ENCODE results near the gene NIPAL3. TPM values are rescaled to one million over a fixed set of nuclear protein-coding genes. Genes with fewer than 3 reads are reported as not detected.

The NIPAL3 gene
- 14.8 and 16.0 TPM in 2 replicates for total RNA-seq
- 15.1 and 15.5 TPM in 2 replicates for polyA plus RNA-seq
- polyA plus RNA-seq (2011; cell fraction: cytosol; rRNA removed) = 11.1 and 12.2 TPM in 2 replicates
- polyA plus RNA-seq (2011; cell fraction: nucleus; rRNA removed) = 10.2 and 11.1 TPM in 2 replicates
- 15.9 and 18.7 TPM in 2 replicates for polyA plus RNA-seq (2012)
- 31.4 and 37.3 TPM in 2 replicates for polyA minus RNA-seq
- polyA minus RNA-seq (2011; cell fraction: cytosol; rRNA and poly(A)+ RNA removed) = 11.9 TPM
- polyA minus RNA-seq (2011; cell fraction: nucleus; rRNA and poly(A)+ RNA removed) = 8.0 and 10.2 TPM in 2 replicates
- Bru-seq, nascent RNA = percentile 46 among the genes with signal in this experiment
- BruChase-seq, experiment 1, labeled RNA remaining after a 6-hour chase = percentile 46 among the genes with signal in this experiment
- percentile 45 among the genes with signal in this experiment for BruChase-seq, experiment 2, labeled RNA remaining after a 2-hour chase
- long read RNA-seq, transcript NIPAL3-204 (12 exons, 1,711 nt) = major isoform, 14 of 35 reads
- long read RNA-seq, transcript NIPAL3-202 (12 exons, 1,676 nt) = minor isoform, 7 of 35 reads
- long read RNA-seq, partial matches to known transcripts = 2 of 35 reads
- long read RNA-seq, other reads (novel, unspliced or antisense) = 11 of 35 reads

DNA sequence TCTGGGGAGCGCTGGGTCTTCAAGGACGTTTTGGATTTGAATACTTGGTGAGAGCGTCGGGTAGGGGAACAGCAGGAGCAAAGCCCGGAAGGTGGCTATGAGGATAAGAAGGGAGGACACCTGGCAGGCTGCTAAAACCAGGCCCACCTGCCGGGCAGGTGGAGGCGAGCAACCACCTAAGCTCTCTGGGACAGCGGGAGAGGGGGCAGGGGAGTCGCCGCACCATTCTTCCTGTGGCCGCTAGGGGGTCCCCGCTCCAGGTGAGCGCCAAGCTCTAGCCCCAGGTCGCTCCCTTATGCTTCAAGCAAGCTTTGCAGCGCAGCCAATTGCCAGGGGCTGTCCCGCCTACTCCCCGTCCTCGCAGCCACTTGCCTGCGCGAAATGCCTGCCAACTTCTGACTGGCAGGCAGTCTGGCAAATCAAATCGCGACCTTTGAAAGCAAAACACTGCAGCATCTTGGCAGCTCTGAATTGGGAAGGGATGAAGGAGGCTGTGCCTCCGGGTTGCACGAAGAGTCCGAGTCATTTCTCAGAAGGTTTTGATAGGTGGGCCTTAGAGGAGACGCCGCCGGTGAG lies at the start of gene NIPAL3:
TSS of gene NIPAL3 (plus strand) at position 469 of the 576 bp plus-strand sequence. CDS start 3,746 bp downstream, outside the sequence.
- peak within 1 kb of the TSS; percentile 27 for H3K9ac ChIP-seq (replicated peaks; ENCODE audit: extremely low read depth, insufficient read depth, low read length)
- CTCF ChIA-PET = interaction anchor here (0.8 to 10.3 kb wide), 11 partner anchors 9 to 417 kb away, joined by 3 to 134 read pairs (median 7); no protein-coding TSS in a partner anchor
- no peaks in the 10 kb centered on the region for H3K27me3 ChIP-seq (ENCODE audit: control insufficient read depth in 2 of 2, insufficient read depth in 2 of 2, low read length in 2 of 2)
- no peak within 1 kb of the TSS for H3K27ac ChIP-seq (ENCODE audit: insufficient read depth, low read depth, low read length)
- H3K4me2 ChIP-seq (ENCODE audit: insufficient read depth, low read length) = peak within 1 kb of the TSS; percentile 94
- H3K9me1 ChIP-seq (replicated peaks; ENCODE audit: control insufficient read depth, extremely low read depth, insufficient read depth, low read length) = no peaks in the 10 kb centered on the region
- POLR2A ChIA-PET = interaction anchor here (0.7 to 1.2 kb wide), 2 partner anchors 23 to 68 kb away, joined by 3 to 6 read pairs; no protein-coding TSS in a partner anchor
- FAIRE-seq (peak; percentile 98), DNase-seq (ENCODE audit: low read depth, low spot score) (peak; percentile 98)
- no peaks in the 10 kb centered on the region for H3K79me2 ChIP-seq (ENCODE audit: control insufficient read depth, insufficient read depth, low read length)
- intact Hi-C loops (cut with micrococcal nuclease) = loop anchor here (1.0 to 5.0 kb wide), 4 partner anchors 23 to 220 kb away; partner anchors contain the start of gene RCAN3
- H2AFZ ChIP-seq (ENCODE audit: low read depth, low read length) = peak within 1 kb of the TSS; percentile 98
- dilution Hi-C loops (cut with MboI; ENCODE audit: extremely low pct_ligation_motif_present, low sequenced_read_pairs) = no loop called here
- no peak for TF ChIP-seq JUN (IDR thresholded peaks at IDR 0.05; ENCODE audit: borderline replicate concordance, insufficient read depth, insufficient read length, low read depth)
- TF ChIP-seq POLR2A (IDR thresholded peaks at IDR 0.05; ENCODE audit: low read depth, low read length) = peak; percentile 35
- no peak for TF ChIP-seq FOS (IDR thresholded peaks at IDR 0.05; ENCODE audit: borderline replicate concordance, insufficient read depth, low read length)
- TF ChIP-seq, protein P1, sequence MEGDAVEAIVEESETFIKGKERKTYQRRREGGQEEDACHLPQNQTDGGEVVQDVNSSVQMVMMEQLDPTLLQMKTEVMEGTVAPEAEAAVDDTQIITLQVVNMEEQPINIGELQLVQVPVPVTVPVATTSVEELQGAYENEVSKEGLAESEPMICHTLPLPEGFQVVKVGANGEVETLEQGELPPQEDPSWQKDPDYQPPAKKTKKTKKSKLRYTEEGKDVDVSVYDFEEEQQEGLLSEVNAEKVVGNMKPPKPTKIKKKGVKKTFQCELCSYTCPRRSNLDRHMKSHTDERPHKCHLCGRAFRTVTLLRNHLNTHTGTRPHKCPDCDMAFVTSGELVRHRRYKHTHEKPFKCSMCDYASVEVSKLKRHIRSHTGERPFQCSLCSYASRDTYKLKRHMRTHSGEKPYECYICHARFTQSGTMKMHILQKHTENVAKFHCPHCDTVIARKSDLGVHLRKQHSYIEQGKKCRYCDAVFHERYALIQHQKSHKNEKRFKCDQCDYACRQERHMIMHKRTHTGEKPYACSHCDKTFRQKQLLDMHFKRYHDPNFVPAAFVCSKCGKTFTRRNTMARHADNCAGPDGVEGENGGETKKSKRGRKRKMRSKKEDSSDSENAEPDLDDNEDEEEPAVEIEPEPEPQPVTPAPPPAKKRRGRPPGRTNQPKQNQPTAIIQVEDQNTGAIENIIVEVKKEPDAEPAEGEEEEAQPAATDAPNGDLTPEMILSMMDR (IDR thresholded peaks at IDR 0.05; ENCODE audit: extremely low read depth in 1 of 2, insufficient read depth in 1 of 2, low read depth in 1 of 2, low read length in 2 of 2) = peak; percentile 61 to 93
- TF ChIP-seq GATA2 (IDR thresholded peaks at IDR 0.05; ENCODE audit: insufficient read depth, insufficient read length, low read depth, low read length) = no peak
- no peak for TF ChIP-seq MYC (IDR thresholded peaks at IDR 0.05; ENCODE audit: low read depth, low read length)
- TF ChIP-seq, protein P2, sequence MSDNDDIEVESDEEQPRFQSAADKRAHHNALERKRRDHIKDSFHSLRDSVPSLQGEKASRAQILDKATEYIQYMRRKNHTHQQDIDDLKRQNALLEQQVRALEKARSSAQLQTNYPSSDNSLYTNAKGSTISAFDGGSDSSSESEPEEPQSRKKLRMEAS (IDR thresholded peaks at IDR 0.05; ENCODE audit: insufficient read depth, insufficient read length) = no peak
- TF ChIP-seq POLR2AphosphoS5 (IDR thresholded peaks at IDR 0.05; ENCODE audit: insufficient read depth, low read depth, low read length) = no peak
- TF ChIP-seq EZH2 (IDR thresholded peaks at IDR 0.05; ENCODE audit: borderline replicate concordance, low read depth, low read length, severe bottlenecking) = no peak
- peaks cover 20% of the 10 kb centered on the region for H3K4me1 ChIP-seq (ENCODE audit: control insufficient read depth, extremely low read depth, insufficient read depth, low read length)
- H3K9me3 ChIP-seq (replicated peaks; ENCODE audit: control insufficient read depth, insufficient read depth, low read length) = no peaks in the 10 kb centered on the region
- no TSS peak for BruUV-seq (replicated peaks)
- H3K36me3 ChIP-seq (ENCODE audit: control insufficient read depth in 2 of 2, extremely low read depth in 1 of 2, insufficient read depth in 2 of 2, low read length in 2 of 2) = peaks cover 0 to 3% of the 10 kb centered on the region in 2 experiments
- H4K20me1 ChIP-seq (replicated peaks; ENCODE audit: control insufficient read depth, extremely low read depth, insufficient read depth, low read length) = no peaks in the 10 kb centered on the region
- peak within 1 kb of the TSS; percentile 66 to 91 (median 70) for H3K4me3 ChIP-seq (replicated peaks in 1 of 3; ENCODE audit: insufficient read depth in 1 of 3, low read depth in 1 of 3, low read length in 3 of 3)
